Measurements from ENCODE around the gene PRRT4. TPM values are rescaled to one million over a fixed set of nuclear protein-coding genes. Genes with fewer than 3 reads are reported as not detected.

PRRT4 gene
- total and polyA plus RNA-seq, 9 of the 15 experiments (the other 6 are each of a cell fraction or from before 2014, with no cell fraction given): not detected

DNA sequence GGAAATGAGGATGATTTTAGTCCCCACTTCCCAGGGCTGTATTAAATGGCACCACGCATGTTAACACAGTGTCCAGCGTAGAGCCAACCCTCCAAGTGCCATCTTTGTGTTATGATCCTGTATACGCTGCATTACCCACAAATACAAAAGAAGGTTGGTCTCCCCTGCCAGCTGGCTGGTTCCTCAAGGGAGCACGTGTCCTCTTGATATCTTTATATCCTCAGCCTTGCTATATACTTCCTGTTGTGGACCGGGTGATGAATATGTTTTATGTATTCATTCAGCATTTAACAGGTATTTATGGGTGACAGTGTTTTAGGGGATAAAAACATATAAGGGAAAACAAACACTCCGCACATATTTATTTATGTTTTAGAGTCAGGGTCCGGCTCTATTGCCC lies 23.2 kb upstream of the PRRT4 start:
- DNase-seq (ENCODE audit: extremely low read depth in 1 of 4, low spot score in 3 of 4) (no peak), FAIRE-seq (no peak), ATAC-seq (no peak)
- Histone ChIP-seq H3K4me1 (replicated peaks in 1 of 2; ENCODE audit: control insufficient read depth in 2 of 2, insufficient read depth in 2 of 2, low read length in 2 of 2) (peaks cover 6 to 22% of the 10 kb centered on the region in 2 experiments; a peak in 4 of 5 replicates), H3K9me3 (replicated peaks; ENCODE audit: control insufficient read depth, insufficient read depth, low read depth, low read length) (no peaks in the 10 kb centered on the region), H3K36me3 (ENCODE audit: control insufficient read depth, insufficient read depth, low read length) (no peaks in the 10 kb centered on the region), H3K27ac (ENCODE audit: extremely low read depth, low read depth, low read length) (no peak overlapping the region), H3K27me3 (ENCODE audit: control insufficient read depth in 2 of 2, insufficient read depth in 2 of 2, low read length in 2 of 2) (no peaks in the 10 kb centered on the region), H3K79me2 (ENCODE audit: control insufficient read depth, insufficient read depth, low read length) (no peaks in the 10 kb centered on the region), H3K4me3 (no peak overlapping the region), H3K9me1 (ENCODE audit: control insufficient read depth, insufficient read depth, low read length) (peaks cover 3% of the 10 kb centered on the region), H3K4me2 (ENCODE audit: insufficient read depth, low read length) (no peak overlapping the region), H3K9ac (ENCODE audit: insufficient read depth in 1 of 2, low read depth in 2 of 2, low read length in 2 of 2) (no peak overlapping the region), H4K20me1 (replicated peaks; ENCODE audit: control insufficient read depth, insufficient read depth, low read length) (0 out of 2 replicates have a peak, but pooled peaks cover 11% of the 10 kb centered on the region), H2AFZ (ENCODE audit: low read depth, low read length) (peak overlapping the region; percentile 26; the same call in 1 of the 2 replicates)
- CTCF ChIA-PET (ENCODE audit: low intra/inter-chr PET ratio): interaction anchor here (0.9 kb wide), 1 partner anchor 38 kb away, joined by 3 read pairs; no protein-coding TSS in a partner anchor
- 21% methylated on average over 7 of the region's 7 CpGs for WGBS (ENCODE audit: insufficient coverage, low coverage, missing lambda C conversion rate)
- BruUV-seq (replicated peaks): no TSS peak
- intact Hi-C loops (cut with micrococcal nuclease): loop anchor here (10.0 kb wide), 1 partner anchor 150 kb away; no protein-coding TSS in a partner anchor
- TF ChIP-seq TCF7 (IDR thresholded peaks at IDR 0.05; ENCODE audit: borderline replicate concordance) (no peak), ZNF586 (CRISPR knock-in tag; conservative IDR thresholded peaks at IDR 0.05) (no peak), DACH1 (IDR thresholded peaks at IDR 0.05; ENCODE audit: partially characterized antibody) (no peak), RAD21 (CRISPR knock-in tag; conservative IDR thresholded peaks at IDR 0.05 in 1 of 2, IDR thresholded peaks at IDR 0.05 in 1 of 2) (no peak), ZNF785 (CRISPR knock-in tag; IDR thresholded peaks at IDR 0.05) (no peak), ZNF23 (CRISPR knock-in tag; IDR thresholded peaks at IDR 0.05) (no peak), FOS (IDR thresholded peaks at IDR 0.05; ENCODE audit: extremely low read depth, insufficient read length) (no peak), TAF9B (IDR thresholded peaks at IDR 0.05; ENCODE audit: partially characterized antibody) (no peak), FOXA1 (IDR thresholded peaks at IDR 0.05; ENCODE audit: borderline replicate concordance) (no peak)
- TF ChIP-seq, protein P1, sequence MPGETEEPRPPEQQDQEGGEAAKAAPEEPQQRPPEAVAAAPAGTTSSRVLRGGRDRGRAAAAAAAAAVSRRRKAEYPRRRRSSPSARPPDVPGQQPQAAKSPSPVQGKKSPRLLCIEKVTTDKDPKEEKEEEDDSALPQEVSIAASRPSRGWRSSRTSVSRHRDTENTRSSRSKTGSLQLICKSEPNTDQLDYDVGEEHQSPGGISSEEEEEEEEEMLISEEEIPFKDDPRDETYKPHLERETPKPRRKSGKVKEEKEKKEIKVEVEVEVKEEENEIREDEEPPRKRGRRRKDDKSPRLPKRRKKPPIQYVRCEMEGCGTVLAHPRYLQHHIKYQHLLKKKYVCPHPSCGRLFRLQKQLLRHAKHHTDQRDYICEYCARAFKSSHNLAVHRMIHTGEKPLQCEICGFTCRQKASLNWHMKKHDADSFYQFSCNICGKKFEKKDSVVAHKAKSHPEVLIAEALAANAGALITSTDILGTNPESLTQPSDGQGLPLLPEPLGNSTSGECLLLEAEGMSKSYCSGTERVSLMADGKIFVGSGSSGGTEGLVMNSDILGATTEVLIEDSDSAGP (CRISPR knock-in tag; IDR thresholded peaks at IDR 0.05): no peak
- TF ChIP-seq, protein P2, sequence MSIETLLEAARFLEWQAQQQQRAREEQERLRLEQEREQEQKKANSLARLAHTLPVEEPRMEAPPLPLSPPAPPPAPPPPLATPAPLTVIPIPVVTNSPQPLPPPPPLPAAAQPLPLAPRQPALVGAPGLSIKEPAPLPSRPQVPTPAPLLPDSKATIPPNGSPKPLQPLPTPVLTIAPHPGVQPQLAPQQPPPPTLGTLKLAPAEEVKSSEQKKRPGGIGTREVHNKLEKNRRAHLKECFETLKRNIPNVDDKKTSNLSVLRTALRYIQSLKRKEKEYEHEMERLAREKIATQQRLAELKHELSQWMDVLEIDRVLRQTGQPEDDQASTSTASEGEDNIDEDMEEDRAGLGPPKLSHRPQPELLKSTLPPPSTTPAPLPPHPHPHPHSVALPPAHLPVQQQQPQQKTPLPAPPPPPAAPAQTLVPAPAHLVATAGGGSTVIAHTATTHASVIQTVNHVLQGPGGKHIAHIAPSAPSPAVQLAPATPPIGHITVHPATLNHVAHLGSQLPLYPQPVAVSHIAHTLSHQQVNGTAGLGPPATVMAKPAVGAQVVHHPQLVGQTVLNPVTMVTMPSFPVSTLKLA (conservative IDR thresholded peaks at IDR 0.05): no peak
- POLR2A ChIA-PET: interaction anchor here (0.6 kb wide), 1 partner anchor 647 kb away, joined by 3 read pairs; no protein-coding TSS in a partner anchor
- in situ Hi-C loops (cut with MboI): loop anchor here (5.0 kb wide), 1 partner anchor 37 kb away; no protein-coding TSS in a partner anchor

All from K562 (cell line).